ENCODE results near the gene TRAP1.

DNA sequence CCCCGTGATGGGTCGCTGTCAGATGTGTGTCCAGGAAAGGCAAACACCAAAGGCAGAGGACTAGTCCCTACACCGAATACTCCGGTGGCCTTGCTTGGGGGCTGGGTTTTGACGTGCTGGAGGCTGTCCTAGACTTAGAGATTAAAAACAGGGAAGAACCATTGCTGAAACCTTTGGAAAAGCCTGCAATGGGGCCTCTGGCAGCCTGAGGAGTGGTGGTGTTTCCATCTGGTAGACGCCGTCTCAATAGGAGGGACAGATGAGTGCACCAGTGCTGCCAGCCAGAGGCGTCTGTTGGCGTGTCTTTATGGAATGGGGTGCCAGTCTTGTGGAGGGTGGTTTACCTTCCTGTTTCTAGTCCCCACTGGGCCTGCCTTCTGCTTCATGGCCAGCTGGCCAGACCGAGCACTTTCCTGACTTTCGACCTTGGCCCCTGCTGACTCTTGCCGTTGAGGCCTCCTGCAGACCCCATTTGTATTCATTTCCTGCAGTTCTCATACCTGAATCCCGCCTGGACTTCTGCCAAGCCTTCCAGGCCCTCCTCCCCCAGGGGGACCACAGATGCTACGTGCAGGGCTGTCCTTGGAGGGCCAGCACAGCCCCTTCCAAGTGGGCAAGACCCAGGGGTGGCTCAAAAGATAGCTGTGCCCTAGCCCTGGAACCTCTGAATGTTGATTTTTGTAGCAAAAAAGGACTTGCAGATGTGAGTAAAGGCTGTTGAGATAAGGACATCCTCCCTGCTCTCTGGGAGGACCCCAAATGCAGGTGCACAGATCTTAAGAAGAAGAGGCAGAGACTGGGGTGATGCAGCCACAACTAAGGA, 64.7 kb downstream of the TRAP1 start:
- TF ChIP-seq, protein P1, sequence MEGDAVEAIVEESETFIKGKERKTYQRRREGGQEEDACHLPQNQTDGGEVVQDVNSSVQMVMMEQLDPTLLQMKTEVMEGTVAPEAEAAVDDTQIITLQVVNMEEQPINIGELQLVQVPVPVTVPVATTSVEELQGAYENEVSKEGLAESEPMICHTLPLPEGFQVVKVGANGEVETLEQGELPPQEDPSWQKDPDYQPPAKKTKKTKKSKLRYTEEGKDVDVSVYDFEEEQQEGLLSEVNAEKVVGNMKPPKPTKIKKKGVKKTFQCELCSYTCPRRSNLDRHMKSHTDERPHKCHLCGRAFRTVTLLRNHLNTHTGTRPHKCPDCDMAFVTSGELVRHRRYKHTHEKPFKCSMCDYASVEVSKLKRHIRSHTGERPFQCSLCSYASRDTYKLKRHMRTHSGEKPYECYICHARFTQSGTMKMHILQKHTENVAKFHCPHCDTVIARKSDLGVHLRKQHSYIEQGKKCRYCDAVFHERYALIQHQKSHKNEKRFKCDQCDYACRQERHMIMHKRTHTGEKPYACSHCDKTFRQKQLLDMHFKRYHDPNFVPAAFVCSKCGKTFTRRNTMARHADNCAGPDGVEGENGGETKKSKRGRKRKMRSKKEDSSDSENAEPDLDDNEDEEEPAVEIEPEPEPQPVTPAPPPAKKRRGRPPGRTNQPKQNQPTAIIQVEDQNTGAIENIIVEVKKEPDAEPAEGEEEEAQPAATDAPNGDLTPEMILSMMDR (IDR thresholded peaks at IDR 0.05; ENCODE audit: poor library complexity, severe bottlenecking) = no peak
- TF ChIP-seq RAD21 (conservative IDR thresholded peaks at IDR 0.05) (no peak), POLR2AphosphoS5 (IDR thresholded peaks at IDR 0.05) (no peak), EP300 (conservative IDR thresholded peaks at IDR 0.05; ENCODE audit: poor library complexity, severe bottlenecking) (no peak), EZH2 (IDR thresholded peaks at IDR 0.05; ENCODE audit: borderline replicate concordance, insufficient read depth, low read length, poor library complexity, severe bottlenecking) (no peak), MXI1 (conservative IDR thresholded peaks at IDR 0.05; ENCODE audit: poor library complexity, severe bottlenecking) (no peak)
- TF ChIP-seq, protein P2, sequence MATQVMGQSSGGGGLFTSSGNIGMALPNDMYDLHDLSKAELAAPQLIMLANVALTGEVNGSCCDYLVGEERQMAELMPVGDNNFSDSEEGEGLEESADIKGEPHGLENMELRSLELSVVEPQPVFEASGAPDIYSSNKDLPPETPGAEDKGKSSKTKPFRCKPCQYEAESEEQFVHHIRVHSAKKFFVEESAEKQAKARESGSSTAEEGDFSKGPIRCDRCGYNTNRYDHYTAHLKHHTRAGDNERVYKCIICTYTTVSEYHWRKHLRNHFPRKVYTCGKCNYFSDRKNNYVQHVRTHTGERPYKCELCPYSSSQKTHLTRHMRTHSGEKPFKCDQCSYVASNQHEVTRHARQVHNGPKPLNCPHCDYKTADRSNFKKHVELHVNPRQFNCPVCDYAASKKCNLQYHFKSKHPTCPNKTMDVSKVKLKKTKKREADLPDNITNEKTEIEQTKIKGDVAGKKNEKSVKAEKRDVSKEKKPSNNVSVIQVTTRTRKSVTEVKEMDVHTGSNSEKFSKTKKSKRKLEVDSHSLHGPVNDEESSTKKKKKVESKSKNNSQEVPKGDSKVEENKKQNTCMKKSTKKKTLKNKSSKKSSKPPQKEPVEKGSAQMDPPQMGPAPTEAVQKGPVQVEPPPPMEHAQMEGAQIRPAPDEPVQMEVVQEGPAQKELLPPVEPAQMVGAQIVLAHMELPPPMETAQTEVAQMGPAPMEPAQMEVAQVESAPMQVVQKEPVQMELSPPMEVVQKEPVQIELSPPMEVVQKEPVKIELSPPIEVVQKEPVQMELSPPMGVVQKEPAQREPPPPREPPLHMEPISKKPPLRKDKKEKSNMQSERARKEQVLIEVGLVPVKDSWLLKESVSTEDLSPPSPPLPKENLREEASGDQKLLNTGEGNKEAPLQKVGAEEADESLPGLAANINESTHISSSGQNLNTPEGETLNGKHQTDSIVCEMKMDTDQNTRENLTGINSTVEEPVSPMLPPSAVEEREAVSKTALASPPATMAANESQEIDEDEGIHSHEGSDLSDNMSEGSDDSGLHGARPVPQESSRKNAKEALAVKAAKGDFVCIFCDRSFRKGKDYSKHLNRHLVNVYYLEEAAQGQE (IDR thresholded peaks at IDR 0.05; ENCODE audit: borderline replicate concordance) = no peak
